Progenitor cell of endocrine pancreas (in vitro differentiated cells): ENCODE data around the gene OR14A2. TPM values are rescaled to one million over a fixed set of nuclear protein-coding genes. Genes with fewer than 3 reads are reported as not detected.
"Not testable (repeated sequence)": the region's sequence is repeated elsewhere in the genome, so short reads cannot be mapped to it uniquely, and the experiment has no call there.

Experiments
- DNase-seq: peaks from one replicate; pipeline ENCODE4 v3.0.0; 2021; ENCODE audit warnings: low spot score; ENCODE audit not compliant: unreplicated experiment
- H3K27ac Mint-ChIP-seq: 2 replicates; pipeline ENCODE4 v1.8.0; 2021; ENCODE audit warnings: mild to moderate bottlenecking, moderate library complexity, mixed read lengths
- H3K27me3 Mint-ChIP-seq: 2 replicates; pipeline ENCODE4 v1.8.0; 2021; ENCODE audit warnings: mixed read lengths
- H3K36me3 Mint-ChIP-seq: 2 replicates; pipeline ENCODE4 v1.8.0; 2022; ENCODE audit warnings: mixed read lengths; ENCODE audit not compliant: insufficient read depth
- H3K4me1 Mint-ChIP-seq: 2 replicates; pipeline ENCODE4 v1.8.0; 2021; ENCODE audit warnings: low read depth, mixed read lengths
- H3K4me3 Mint-ChIP-seq: 2 replicates; pipeline ENCODE4 v1.8.0; 2021; ENCODE audit warnings: low read depth, mild to moderate bottlenecking, moderate library complexity, mixed read lengths
- H3K9me3 Mint-ChIP-seq: 2 replicates; pipeline ENCODE4 v1.8.0; 2021; ENCODE audit warnings: low read depth, mixed read lengths
- CTCF ChIP-seq: fragments of 200-600 bp; sonication (generic); IDR thresholded peaks from one replicate; pipeline ENCODE4 v1.5.0; 2021; ENCODE audit warnings: antibody characterized with exemption, mild to moderate bottlenecking; ENCODE audit not compliant: unreplicated experiment
- total RNA-seq: library from RNA; stranded (reverse); gene quantifications from 2 replicates; pipeline ENCODE4 v1.2.1, GENCODE V29; 2021

Gene OR14A2
- total RNA-seq, 1 donor from 2014 or later: not detected

- Mint-ChIP-seq H3K27ac (no peak overlapping the region), H3K4me1 (no peaks in the 10 kb centered on the region), H3K9me3 (peaks cover 25% of the 10 kb centered on the region), H3K4me3 (no peak overlapping the region), H3K36me3 (no peaks in the 10 kb centered on the region), H3K27me3 (no peaks in the 10 kb centered on the region)
- no peak for DNase-seq
- TF ChIP-seq CTCF: no peak
Observed at GRCh38 chr1:247747616-247748015, 325 bp downstream of the OR14A2 start.

DNA sequence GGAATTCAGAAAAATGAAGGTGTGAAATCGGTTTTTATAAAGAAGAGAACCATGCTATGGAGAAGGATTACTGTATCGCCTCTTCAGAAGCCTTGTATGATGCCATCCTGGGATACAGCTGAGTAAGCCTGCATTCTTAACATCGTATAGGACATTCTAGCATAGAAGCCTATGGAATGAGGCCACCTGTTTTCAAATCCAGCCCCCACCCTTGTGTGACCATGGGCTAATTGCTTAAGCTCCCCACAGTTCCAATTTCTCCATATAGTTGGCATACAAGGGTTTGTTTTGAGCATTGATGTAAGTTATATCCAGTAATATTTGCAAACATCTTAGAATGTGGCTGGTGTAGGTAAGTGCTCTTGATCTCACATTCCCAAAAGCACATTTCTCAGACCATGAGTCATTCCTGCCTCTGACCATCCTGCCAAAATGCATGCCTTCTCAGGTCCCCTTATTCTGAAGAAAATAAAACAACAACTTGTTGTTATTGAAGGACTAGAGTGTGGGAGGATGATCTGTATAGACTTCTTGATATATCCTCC, 1.5 kb downstream of the OR14A2 start:
- Mint-ChIP-seq H3K4me3 (no peak overlapping the region), H3K36me3 (no peaks in the 10 kb centered on the region), H3K4me1 (no peaks in the 10 kb centered on the region), H3K27me3 (no peaks in the 10 kb centered on the region), H3K27ac (no peak overlapping the region), H3K9me3 (peaks cover 22% of the 10 kb centered on the region)
- no peak for DNase-seq
- TF ChIP-seq CTCF: no peak

- H3K36me3 Mint-ChIP-seq, H3K4me1 Mint-ChIP-seq, H3K27ac Mint-ChIP-seq, DNase-seq, H3K4me3 Mint-ChIP-seq, H3K27me3 Mint-ChIP-seq: not testable (repeated sequence)
- peaks cover 14% of the 10 kb centered on the region for H3K9me3 Mint-ChIP-seq
Observed at GRCh38 chr1:247742215-247742760, 5.7 kb downstream of the OR14A2 start.

- DNase-seq: no peak
- Mint-ChIP-seq H3K27me3 (no peaks in the 10 kb centered on the region), H3K4me1 (no peaks in the 10 kb centered on the region), H3K36me3 (no peaks in the 10 kb centered on the region), H3K4me3 (no peak overlapping the region), H3K9me3 (peaks cover 15% of the 10 kb centered on the region), H3K27ac (no peak overlapping the region)
- no peak for TF ChIP-seq CTCF
Observed at GRCh38 chr1:247741756-247742155, 6.2 kb downstream of the OR14A2 start.

GRCh38 chr1:247740721-247741120, 7.2 kb downstream of the OR14A2 start:
- H3K27me3 Mint-ChIP-seq: no peaks in the 10 kb centered on the region
- no peak overlapping the region for H3K4me3 Mint-ChIP-seq
- no peaks in the 10 kb centered on the region for H3K4me1 Mint-ChIP-seq
- no peak overlapping the region for H3K27ac Mint-ChIP-seq
- no peak for DNase-seq
- no peaks in the 10 kb centered on the region for H3K36me3 Mint-ChIP-seq
- peaks cover 19% of the 10 kb centered on the region for H3K9me3 Mint-ChIP-seq
- no peak for TF ChIP-seq CTCF

GRCh38 chr1:247738315-247738714, 9.6 kb downstream of the OR14A2 start, which contains the start of gene OR14K1:
OR14K1 (plus strand) TSS chr1:247738615; CDS start chr1:247738615, 0 bp downstream.
- no peak within 1 kb of the TSS for H3K27ac Mint-ChIP-seq
- H3K36me3 Mint-ChIP-seq: no peaks in the 10 kb centered on the region
- no peaks in the 10 kb centered on the region for H3K4me1 Mint-ChIP-seq
- no peak for DNase-seq
- H3K27me3 Mint-ChIP-seq: no peaks in the 10 kb centered on the region
- no peak for TF ChIP-seq CTCF
- peaks cover 20% of the 10 kb centered on the region for H3K9me3 Mint-ChIP-seq
- no peak within 1 kb of the TSS for H3K4me3 Mint-ChIP-seq
